Measurements from ENCODE around the gene TCF4.

The TCF4 gene

GRCh38 chr18:55588111-55588869, at the start of gene TCF4:
TCF4 (minus strand) TSS chr18:55588192; CDS start chr18:55587116, 1,076 bp downstream.
- no peak for DNase-seq

- DNase-seq, result no peak
Measured at GRCh38 chr18:55637204-55637603, 49.2 kb upstream of the TCF4 start.

GRCh38 chr18:55635439-55635838, 47.4 kb upstream of the TCF4 start:
- no peak for DNase-seq

- DNase-seq, result no peak
Measured at GRCh38 chr18:55634545-55634944, 46.6 kb upstream of the TCF4 start.

GRCh38 chr18:55633032-55633431, 45.0 kb upstream of the TCF4 start:
- DNase-seq, result no peak

- no peak for DNase-seq
Measured at GRCh38 chr18:55629133-55629532, 41.1 kb upstream of the TCF4 start.

DNA sequence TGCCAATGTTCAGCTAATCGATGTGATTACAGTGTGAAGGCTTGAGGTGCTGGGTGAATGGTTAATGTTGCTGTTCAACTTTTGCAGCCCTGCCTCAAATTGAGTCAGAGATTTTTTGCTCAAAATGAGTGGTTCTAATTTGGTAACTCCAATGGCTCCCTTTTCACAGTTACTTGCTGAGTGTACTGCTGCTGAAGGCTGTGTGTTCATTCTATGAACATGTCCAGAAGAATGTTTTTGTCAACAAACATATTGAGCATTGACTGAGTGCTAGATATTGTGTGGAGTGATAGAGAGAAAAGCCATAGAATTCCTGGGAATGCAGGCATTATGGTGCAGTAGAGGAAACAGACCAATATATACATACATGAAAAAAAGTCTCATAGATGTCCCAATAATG, 39.0 kb upstream of the TCF4 start:
- DNase-seq, result no peak

GRCh38 chr18:55625901-55626300, 37.9 kb upstream of the TCF4 start:
- no peak for DNase-seq

- DNase-seq, result no peak
Measured at GRCh38 chr18:55623626-55624025, 35.6 kb upstream of the TCF4 start.

DNA sequence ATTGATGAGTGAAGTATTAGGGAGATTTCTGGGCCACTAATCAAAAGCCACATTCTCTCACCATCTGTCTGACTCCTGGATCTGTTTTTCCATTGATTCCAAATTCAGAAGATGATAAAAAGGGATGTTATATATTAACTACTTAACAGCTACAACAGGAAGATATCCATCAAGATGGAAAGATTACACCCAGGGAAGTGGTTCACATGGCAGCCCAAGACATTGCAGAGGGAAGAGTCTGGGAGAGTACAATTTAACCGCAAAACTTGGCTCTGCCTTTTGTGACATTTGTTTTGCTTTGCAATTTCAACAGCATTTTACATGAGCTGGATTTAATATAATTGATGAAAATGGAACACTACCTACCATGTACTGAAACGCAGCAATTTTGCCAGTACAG, 22.5 kb upstream of the TCF4 start:
- DNase-seq, result no peak

DNA sequence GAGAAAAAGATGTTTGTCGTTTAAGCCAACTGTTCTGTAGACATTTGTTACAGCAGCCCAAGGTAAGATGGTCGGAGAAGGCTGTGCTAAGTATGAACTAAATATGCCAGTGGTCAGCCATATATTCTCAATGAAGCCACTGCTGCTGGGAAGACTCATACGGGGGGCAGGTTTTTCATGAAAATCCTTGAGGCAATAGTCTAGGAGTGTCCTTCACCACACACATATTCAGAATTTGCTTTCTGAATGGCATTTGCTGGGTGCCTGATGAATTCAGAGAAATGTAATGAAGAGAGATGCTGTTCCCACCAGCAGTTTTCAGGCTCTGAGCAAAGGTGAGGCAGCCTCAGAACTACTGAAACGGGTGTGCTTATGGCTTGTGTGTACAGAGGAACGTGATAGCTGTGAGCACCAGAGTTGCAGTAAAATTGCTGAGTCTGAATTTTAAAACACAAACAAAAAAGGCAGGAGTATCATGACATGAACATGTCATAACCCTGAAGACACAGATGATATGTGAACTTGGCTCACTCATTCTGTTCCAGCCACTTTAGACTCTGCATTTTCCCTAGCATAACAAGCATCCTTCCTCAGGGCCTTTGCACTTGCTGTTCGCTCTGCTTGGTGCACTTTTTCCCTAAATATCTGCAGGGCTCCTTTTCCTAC, 21.3 kb upstream of the TCF4 start:
- no peak for DNase-seq

- DNase-seq, result no peak
Measured at GRCh38 chr18:55608497-55608896, 20.5 kb upstream of the TCF4 start.

- DNase-seq, result no peak
Measured at GRCh38 chr18:55607773-55608172, 19.8 kb upstream of the TCF4 start.

DNA sequence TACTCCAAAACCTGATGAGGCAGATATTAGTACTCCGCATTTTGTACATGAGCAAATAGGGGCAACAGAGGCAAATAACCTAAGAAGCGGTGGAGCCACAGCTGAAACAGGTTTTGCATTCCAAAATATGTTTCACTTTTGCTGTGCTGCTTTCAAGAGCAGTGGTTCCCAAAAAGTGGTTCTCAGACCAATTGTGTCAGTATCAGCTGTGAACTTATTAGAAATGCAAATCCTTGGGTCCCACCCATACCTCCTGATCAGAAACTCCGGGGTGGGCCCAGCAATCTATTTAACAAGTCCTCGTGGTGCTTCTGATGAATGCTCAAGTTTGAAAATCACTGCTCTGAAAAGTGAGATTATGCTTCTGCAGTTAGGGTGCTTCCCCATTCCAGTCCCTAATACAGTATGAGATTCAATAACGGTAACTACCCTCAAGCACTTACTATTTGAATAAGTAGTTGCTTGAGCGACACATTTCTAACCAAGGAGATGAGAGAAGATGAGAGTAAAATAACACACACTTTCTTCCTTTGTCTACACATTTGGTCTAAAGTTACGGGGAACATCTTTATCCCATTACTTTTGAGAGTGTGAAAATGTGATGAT, 17.8 kb upstream of the TCF4 start:
- DNase-seq, result no peak

DNA sequence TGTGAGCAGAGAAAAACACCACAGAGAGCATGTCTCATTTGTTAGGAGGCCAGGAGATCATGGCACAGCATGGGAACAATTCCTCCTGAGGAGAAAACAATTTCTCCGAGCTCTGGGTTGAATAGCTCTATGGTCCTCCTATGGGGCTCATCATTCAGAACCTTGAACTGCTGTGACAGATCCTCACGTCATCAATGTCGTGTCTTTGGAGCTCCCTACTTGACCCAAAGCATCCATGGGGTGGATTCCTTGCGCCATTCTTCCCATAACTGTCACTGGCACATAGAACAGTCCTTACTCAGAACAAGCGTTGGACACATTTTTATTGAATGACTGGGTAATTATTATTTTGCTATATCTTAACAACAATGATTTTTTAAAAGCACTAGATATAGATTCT, 15.8 kb upstream of the TCF4 start:
- no peak for DNase-seq

DNA sequence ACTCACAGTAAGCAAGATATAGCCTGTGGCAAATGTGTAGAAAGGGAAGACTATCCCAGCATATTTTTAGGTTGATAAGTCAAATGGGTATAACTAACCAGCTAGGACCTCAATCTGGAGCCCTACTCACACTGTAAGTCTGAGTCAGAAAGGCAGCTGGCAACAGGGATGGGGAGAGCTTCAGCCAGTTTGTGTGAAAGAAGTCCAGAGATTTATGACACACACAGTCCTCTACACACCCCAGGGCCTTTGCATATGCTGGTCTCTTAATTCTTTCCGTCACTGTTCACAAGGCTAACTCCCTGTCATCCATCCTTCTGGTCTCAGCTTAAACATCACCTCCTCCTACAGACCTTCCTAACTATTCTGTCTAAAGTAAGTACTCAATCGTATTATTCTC, 5.9 kb upstream of the TCF4 start:
- no peak for DNase-seq

DNA sequence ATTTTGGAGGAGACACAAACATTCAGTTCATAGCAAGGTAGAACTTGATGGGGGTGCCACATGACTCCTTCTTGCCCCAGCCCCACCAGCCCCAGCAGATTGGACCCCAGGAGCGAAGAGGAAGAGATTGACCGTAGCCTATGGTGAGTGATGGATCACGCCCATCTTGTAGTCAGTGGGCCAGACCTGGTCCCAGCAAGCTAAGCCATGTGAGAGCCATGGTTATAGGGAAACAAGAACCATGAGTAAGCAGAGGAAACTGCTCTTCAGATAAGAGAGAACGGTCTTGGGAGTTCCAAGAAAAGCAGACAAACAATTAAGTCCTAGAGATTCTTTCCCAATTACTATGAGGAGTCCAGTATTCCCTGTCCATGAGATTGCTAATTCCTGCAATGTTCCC, 4.6 kb upstream of the TCF4 start:
- DNase-seq, result no peak

DNA sequence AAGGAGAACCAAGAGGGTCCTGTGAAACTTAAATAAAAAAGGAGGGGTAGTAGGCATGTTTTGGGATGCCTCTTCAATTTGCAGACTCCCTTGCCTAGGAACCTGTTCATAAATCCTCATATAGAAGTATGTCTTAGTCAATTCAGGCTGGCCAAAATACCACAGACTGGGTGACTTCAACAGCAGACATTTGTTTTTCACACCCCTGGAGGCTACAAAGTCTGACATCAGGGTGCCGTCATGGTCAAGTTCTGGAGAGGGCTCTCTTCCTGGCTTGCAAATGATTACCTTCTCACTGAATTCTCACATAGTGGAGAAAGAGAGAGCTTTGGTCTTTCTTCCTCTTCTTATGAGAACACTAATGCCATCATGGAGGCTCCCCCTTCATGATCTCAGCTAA, 4.1 kb upstream of the TCF4 start:
- no peak for DNase-seq

DNA sequence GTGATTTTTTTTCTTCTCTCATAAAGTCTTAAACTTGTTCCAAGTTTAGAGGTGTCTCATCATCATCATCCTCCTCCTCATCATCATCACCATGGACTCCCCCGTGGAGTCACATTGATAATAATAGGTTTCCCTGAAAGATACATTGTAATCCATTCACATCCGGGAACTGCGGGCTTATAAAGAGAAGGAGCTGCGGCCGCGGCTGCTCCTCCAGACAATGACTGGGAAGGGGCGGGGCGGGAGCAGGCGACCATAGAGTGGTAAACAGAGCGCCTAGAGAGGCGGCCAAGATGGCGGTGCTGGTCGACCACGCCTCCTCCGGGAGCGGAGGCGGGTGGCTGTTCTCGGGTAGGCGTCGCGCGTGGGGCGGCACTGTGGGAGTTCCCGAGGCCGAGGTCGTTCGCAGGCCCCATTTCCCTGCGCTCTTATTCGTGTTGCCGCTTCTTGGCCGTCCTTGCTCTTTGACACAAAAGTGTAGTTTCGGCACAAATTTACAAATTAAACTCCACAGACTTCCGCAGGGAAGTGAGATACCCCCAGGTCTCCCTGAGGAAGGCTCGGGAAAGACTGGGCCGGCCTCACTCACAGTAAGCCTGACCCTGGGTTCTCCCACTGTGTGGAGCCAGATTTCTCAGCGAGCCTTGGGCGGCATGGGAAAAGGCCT, 1.8 kb upstream of the TCF4 start:
- DNase-seq, result no peak

DNA sequence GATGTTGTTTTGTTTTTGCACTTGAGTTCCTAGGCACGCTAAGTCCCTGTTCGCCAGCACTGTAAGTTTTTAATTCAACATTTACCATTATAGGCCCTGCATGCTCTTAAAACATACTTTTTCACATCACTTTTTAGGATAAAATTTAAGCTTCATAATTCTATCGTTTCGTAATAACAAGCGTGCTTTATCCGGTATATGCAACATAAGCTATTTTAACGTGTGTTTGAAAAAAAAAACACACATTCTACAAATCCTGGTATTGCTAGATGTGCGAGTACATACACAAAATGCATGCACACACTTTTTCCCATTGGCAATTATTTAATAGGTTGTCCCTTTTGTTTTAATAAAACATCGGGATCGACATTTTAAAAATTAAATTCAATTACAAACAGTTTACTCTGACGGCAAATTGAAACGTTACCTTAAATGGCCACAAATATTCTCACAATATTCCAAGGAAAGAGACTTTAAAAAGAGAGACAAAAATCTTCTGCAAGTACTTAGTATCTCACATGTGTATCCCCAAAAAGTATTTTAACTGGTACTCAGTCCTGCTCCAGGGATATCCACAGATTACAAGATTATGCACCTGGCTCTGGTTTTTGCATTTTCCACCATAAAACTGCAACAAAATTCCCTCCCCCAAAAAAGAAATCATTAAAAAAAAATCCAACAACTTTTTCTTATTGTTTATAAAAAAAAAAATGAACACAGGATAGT, 1.0 kb upstream of the TCF4 start:
- DNase-seq, result no peak

GRCh38 chr18:55587418-55588110, 428 bp downstream of the TCF4 start:
- DNase-seq, result no peak

DNA sequence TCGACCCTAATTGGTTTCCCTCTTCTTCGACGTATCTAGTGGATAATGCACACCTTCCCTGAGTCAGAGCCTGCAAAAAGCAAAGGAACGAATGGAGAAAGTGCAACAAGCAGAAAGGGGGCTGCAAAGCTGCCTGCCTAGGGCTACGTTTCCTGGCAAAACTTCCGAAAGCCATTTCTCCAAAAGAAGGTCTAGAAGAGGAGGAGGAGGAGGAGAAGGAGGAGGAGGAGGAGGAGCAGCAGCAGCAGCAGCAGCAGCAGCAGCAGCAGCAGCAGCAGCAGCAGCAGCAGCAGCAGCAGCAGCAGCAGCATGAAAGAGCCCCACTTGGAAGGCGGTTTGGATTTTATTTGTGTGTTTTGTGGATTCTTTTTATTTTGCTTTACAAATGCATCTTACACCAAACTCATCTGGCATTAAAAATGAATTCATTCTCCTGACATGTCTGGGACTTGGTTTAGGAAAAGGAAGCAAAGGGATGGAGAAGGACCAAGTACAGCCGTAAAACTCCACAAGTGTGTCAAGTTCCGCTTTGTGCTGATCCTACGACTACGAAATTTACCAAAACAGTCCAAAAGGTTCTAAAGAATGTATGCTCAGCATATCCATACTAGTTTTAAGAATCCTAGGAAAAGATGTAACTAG, 2.0 kb downstream of the TCF4 start:
- DNase-seq, result no peak

Measured in 8988T (cell line).